HCT116 (cell line): ENCODE results near the gene CA4. TPM values are rescaled to one million over a fixed set of nuclear protein-coding genes. Genes with fewer than 3 reads are reported as not detected.

ENCODE experiments used
- ATAC-seq: fragments of 200-7000 bp; cut with Tn5 transposase; 2 replicates; pipeline ENCODE4 v1.9.1; 2020; ENCODE audit warnings: mild to moderate bottlenecking, moderate library complexity
- BruUV-seq: library from RNA; stranded (reverse); fragments of 400-500 nt; replicated peaks from 2 replicates; lab custom pipeline; 2021; lab: Mats Ljungman, UMichigan
- CTCF ChIA-PET: fragments of 300-600 bp; sonication (Branson Sonifier 250); formaldehyde crosslinking; loops from one replicate; lab custom pipeline; 2021; ENCODE audit warnings: antibody characterized with exemption; lab: Charles Lee
- POLR2A ChIA-PET: fragments of 300-600, 350-600 bp; sonication (Branson Sonifier 250); formaldehyde crosslinking; loops from one replicate; lab custom pipeline; 2021; ENCODE audit warnings: antibody characterized with exemption; lab: Charles Lee
- RAD21 ChIA-PET, 2 experiments: fragments of 300-600 bp; sonication (Branson Sonifier 250); formaldehyde crosslinking; loops; one replicate each; lab custom pipeline; 2023; ENCODE audit warnings: low total read pairs in 2 of 2; ENCODE audit not compliant: uncharacterized antibody in 2 of 2, unreplicated experiment in 2 of 2, low non-redundant PET in 1 of 2; lab: Charles Lee
- DNase-seq: peaks from one replicate; pipeline ENCODE4 v3.0.0-alpha.2; 2010; ENCODE audit warnings: low read depth, low spot score
- H2AFZ ChIP-seq: fragments of 200-600 bp; shearing (Covaris generic), sonication (generic); 2 replicates; pipeline ENCODE4 v1.6.1; 2017; ENCODE audit warnings: low read depth, mixed run types, mixed read lengths, antibody characterized with exemption, low read length; ENCODE audit not compliant: poor library complexity, severe bottlenecking
- H3K27ac ChIP-seq: 2 replicates; pipeline ENCODE4 v1.5.1; 2012; ENCODE audit warnings: low read depth, low read length
- H3K27me3 ChIP-seq: fragments of 200-600 bp; sonication (generic); 2 replicates; pipeline ENCODE4 v1.6.1; 2016; ENCODE audit warnings: mixed run types, low read length, mixed read lengths; ENCODE audit not compliant: insufficient read depth
- H3K36me3 ChIP-seq, 2 experiments: fragments of 200-500 bp in 1 of 2; fragments of 200-600 bp in 1 of 2; sonication (Bioruptor generic) in 1 of 2; sonication (generic) in 1 of 2; 2 replicates each; pipeline versions ENCODE4 v1.5.1 to v1.6.1; 2014 to 2016; ENCODE audit warnings: low read length in 2 of 2, inconsistent platforms in 1 of 2, mixed read lengths in 1 of 2, mixed run types in 1 of 2; ENCODE audit not compliant: insufficient read depth in 2 of 2, control insufficient read depth in 1 of 2
- H3K4me1 ChIP-seq, 2 experiments: fragments of 200-600 bp in 1 of 2; sonication (generic) in 1 of 2; 2 replicates each; pipeline versions ENCODE4 v1.5.1 to v1.6.1; 2012 to 2017; ENCODE audit warnings: low read length in 2 of 2, inconsistent platforms in 1 of 2, mild to moderate bottlenecking in 1 of 2, mixed read lengths in 1 of 2, mixed run types in 1 of 2, moderate library complexity in 1 of 2; ENCODE audit not compliant: insufficient read depth in 2 of 2, control insufficient read depth in 1 of 2
- H3K4me2 ChIP-seq: fragments of 200-600 bp; sonication (generic); 2 replicates; pipeline ENCODE4 v1.6.1; 2017; ENCODE audit warnings: mixed run types, low read length, mixed read lengths
- H3K4me3 ChIP-seq, 2 experiments: fragments of 200-600 bp in 1 of 2; sonication (generic) in 1 of 2; replicated peaks in 1 of 2; 2 replicates each; pipeline ENCODE4 v1.5.1; 2011 to 2016; ENCODE audit warnings: low read length in 2 of 2, control low read depth in 1 of 2, low read depth in 1 of 2, mild to moderate bottlenecking in 1 of 2, mixed read lengths in 1 of 2, mixed run types in 1 of 2
- H3K79me2 ChIP-seq: fragments of 200-600 bp; sonication (generic); 2 replicates; pipeline ENCODE4 v1.6.1; 2017; ENCODE audit warnings: mild to moderate bottlenecking, mixed run types, low read length, moderate library complexity, mixed read lengths; ENCODE audit not compliant: insufficient read depth
- H3K9ac ChIP-seq: fragments of 200-600 bp; sonication (generic); 2 replicates; pipeline ENCODE4 v1.6.1; 2016; ENCODE audit warnings: low read length, mixed read lengths
- H3K9me2 ChIP-seq: fragments of 200-600 bp; sonication (generic), shearing (Covaris generic); 2 replicates; pipeline ENCODE4 v1.6.1; 2017; ENCODE audit warnings: mixed run types, mild to moderate bottlenecking, moderate library complexity; ENCODE audit not compliant: insufficient read depth
- H3K9me3 ChIP-seq, 2 experiments: fragments of 200-500 bp in 1 of 2; fragments of 200-600 bp in 1 of 2; sonication (Bioruptor generic) in 1 of 2; sonication (generic) in 1 of 2; 2 replicates each; pipeline ENCODE4 v1.6.1; 2014 to 2017; ENCODE audit warnings: low read length in 2 of 2, mixed read lengths in 2 of 2, inconsistent platforms in 1 of 2, low read depth in 1 of 2, mild to moderate bottlenecking in 1 of 2, mixed run types in 1 of 2, moderate library complexity in 1 of 2; ENCODE audit not compliant: control insufficient read depth in 1 of 2, insufficient read depth in 1 of 2
- H4K20me1 ChIP-seq: fragments of 200-600 bp; sonication (generic), shearing (Covaris generic); 2 replicates; pipeline ENCODE4 v1.6.1; 2017; ENCODE audit warnings: mixed run types, mild to moderate bottlenecking, moderate library complexity; ENCODE audit not compliant: insufficient read depth
- CEBPB ChIP-seq: IDR thresholded peaks from 2 replicates; pipeline ENCODE4 v1.6.1; 2012; ENCODE audit warnings: low read depth
- EGR1 ChIP-seq: IDR thresholded peaks from 2 replicates; pipeline ENCODE4 v1.6.1; 2012; ENCODE audit warnings: low read depth
- ELF1 ChIP-seq: IDR thresholded peaks from 2 replicates; pipeline ENCODE4 v1.6.1; 2012; ENCODE audit warnings: low read depth, borderline replicate concordance
- EZH2 ChIP-seq: fragments of 200-600 bp; sonication (generic); IDR thresholded peaks from 2 replicates; pipeline ENCODE4 v1.6.1; 2017; ENCODE audit warnings: antibody characterized with exemption, mixed run types
- EZH2phosphoT487 ChIP-seq: fragments of 200-600 bp; IDR thresholded peaks from 2 replicates; pipeline ENCODE4 v1.6.1; 2018; ENCODE audit warnings: antibody characterized with exemption, borderline replicate concordance
- FOSL1 ChIP-seq: IDR thresholded peaks from 2 replicates; pipeline ENCODE4 v1.6.1; 2012; ENCODE audit warnings: low read depth
- REST ChIP-seq: IDR thresholded peaks from 2 replicates; pipeline ENCODE4 v1.6.1; 2012; ENCODE audit warnings: low read depth
- TCF7L2 ChIP-seq: IDR thresholded peaks from 2 replicates; pipeline ENCODE4 v1.7.0; 2011; ENCODE audit warnings: borderline replicate concordance, inconsistent platforms; ENCODE audit not compliant: insufficient read depth, insufficient read length; ENCODE audit errors: extremely low read depth
- YY1 ChIP-seq: IDR thresholded peaks from 2 replicates; pipeline ENCODE4 v1.6.1; 2011; ENCODE audit warnings: low read length, low read depth, moderate library complexity, mild to moderate bottlenecking; ENCODE audit not compliant: insufficient replicate concordance; ENCODE audit errors: extremely low read depth
- ZFX ChIP-seq: fragments of 450-650 bp; IDR thresholded peaks from 2 replicates; pipeline ENCODE4 v1.6.1; 2017
- intact Hi-C: fragments of 100-400 bp; cut with micrococcal nuclease; formaldehyde crosslinking; loops from 2 replicates; pipeline ENCODE4 v1.10.0; 2022
- total RNA-seq: library from RNA; stranded (reverse); gene quantifications from one replicate; pipeline ENCODE4 v1.2.1, GENCODE V29; 2021; ENCODE audit not compliant: unreplicated experiment
- TF ChIP-seq, protein P1 (sequence below), 3 experiments: fragments of 200-600 bp in 1 of 3; sonication (generic) in 1 of 3; IDR thresholded peaks in 2 of 3; conservative IDR thresholded peaks in 1 of 3; 2 replicates each; pipeline ENCODE4 v1.5.1; 2012 to 2017; ENCODE audit warnings: low read depth in 2 of 3, low read length in 2 of 3, antibody characterized with exemption in 1 of 3, borderline replicate concordance in 1 of 3, control low read depth in 1 of 3, mild to moderate bottlenecking in 1 of 3, mixed read lengths in 1 of 3, mixed run types in 1 of 3, moderate library complexity in 1 of 3; ENCODE audit not compliant: insufficient read depth in 1 of 3
- TF ChIP-seq, protein P2 (sequence below): IDR thresholded peaks from 2 replicates; pipeline ENCODE4 v1.6.1; 2011; ENCODE audit warnings: mild to moderate bottlenecking, low read length, moderate library complexity; ENCODE audit not compliant: insufficient replicate concordance; ENCODE audit errors: extremely low read depth

Gene CA4
- total RNA-seq, 1 experiment from 2014 or later = 0.20 TPM

GRCh38 chr17:60161598-60162330 is 12.0 kb downstream of the CA4 start:
- Histone ChIP-seq H3K9me3 (no peaks in the 10 kb centered on the region), H3K9ac (no peak overlapping the region), H3K4me2 (no peak overlapping the region), H3K27ac (no peak overlapping the region), H3K27me3 (no peaks in the 10 kb centered on the region)
- ChIA-PET POLR2A (interaction anchor here (0.9 kb wide), 1 partner anchor 10 kb away, joined by 3 read pairs; no protein-coding TSS in a partner anchor), RAD21 (no interaction called here)
- no peak for DNase-seq
- TF ChIP-seq ZFX = no peak
- TF ChIP-seq REST = no peak
- TF ChIP-seq TCF7L2 = no peak
- TF ChIP-seq EGR1 = no peak
- TF ChIP-seq CEBPB = no peak
- TF ChIP-seq, protein P1, sequence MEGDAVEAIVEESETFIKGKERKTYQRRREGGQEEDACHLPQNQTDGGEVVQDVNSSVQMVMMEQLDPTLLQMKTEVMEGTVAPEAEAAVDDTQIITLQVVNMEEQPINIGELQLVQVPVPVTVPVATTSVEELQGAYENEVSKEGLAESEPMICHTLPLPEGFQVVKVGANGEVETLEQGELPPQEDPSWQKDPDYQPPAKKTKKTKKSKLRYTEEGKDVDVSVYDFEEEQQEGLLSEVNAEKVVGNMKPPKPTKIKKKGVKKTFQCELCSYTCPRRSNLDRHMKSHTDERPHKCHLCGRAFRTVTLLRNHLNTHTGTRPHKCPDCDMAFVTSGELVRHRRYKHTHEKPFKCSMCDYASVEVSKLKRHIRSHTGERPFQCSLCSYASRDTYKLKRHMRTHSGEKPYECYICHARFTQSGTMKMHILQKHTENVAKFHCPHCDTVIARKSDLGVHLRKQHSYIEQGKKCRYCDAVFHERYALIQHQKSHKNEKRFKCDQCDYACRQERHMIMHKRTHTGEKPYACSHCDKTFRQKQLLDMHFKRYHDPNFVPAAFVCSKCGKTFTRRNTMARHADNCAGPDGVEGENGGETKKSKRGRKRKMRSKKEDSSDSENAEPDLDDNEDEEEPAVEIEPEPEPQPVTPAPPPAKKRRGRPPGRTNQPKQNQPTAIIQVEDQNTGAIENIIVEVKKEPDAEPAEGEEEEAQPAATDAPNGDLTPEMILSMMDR (IDR thresholded peaks at IDR 0.05 in 2 of 3, conservative IDR thresholded peaks at IDR 0.05 in 1 of 3; ENCODE audit: borderline replicate concordance in 1 of 3, insufficient read depth in 1 of 3, low read depth in 2 of 3, low read length in 2 of 3) = no peak
- TF ChIP-seq EZH2phosphoT487 = no peak
- TF ChIP-seq, protein P2, sequence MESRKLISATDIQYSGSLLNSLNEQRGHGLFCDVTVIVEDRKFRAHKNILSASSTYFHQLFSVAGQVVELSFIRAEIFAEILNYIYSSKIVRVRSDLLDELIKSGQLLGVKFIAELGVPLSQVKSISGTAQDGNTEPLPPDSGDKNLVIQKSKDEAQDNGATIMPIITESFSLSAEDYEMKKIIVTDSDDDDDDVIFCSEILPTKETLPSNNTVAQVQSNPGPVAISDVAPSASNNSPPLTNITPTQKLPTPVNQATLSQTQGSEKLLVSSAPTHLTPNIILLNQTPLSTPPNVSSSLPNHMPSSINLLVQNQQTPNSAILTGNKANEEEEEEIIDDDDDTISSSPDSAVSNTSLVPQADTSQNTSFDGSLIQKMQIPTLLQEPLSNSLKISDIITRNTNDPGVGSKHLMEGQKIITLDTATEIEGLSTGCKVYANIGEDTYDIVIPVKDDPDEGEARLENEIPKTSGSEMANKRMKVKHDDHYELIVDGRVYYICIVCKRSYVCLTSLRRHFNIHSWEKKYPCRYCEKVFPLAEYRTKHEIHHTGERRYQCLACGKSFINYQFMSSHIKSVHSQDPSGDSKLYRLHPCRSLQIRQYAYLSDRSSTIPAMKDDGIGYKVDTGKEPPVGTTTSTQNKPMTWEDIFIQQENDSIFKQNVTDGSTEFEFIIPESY = no peak
- TF ChIP-seq YY1 = no peak
- TF ChIP-seq EZH2 = no peak
- no peak for TF ChIP-seq FOSL1
- TF ChIP-seq ELF1 = no peak
- TF ChIP-seq, all 23 proteins: peak for 0
- no peak overlapping the region for H3K4me3 ChIP-seq
- H3K36me3 ChIP-seq = no peaks in the 10 kb centered on the region
- H3K79me2 ChIP-seq = no peaks in the 10 kb centered on the region
- H2AFZ ChIP-seq = no peak overlapping the region
- H4K20me1 ChIP-seq = no peaks in the 10 kb centered on the region
- CTCF ChIA-PET = interaction anchor here (0.7 kb wide), 1 partner anchor 1772 kb away, joined by 4 read pairs; no protein-coding TSS in a partner anchor
- H3K4me1 ChIP-seq = peaks cover 0 to 17% of the 10 kb centered on the region in 2 experiments; a peak in 1 of 4 replicates
- H3K9me2 ChIP-seq = no peaks in the 10 kb centered on the region
- intact Hi-C loops = no loop called here
- no TSS peak for BruUV-seq
- ATAC-seq = no peak
